ENCODE data around the gene CSF1R. TPM values are rescaled to one million over a fixed set of nuclear protein-coding genes. Genes with fewer than 3 reads are reported as not detected.

CSF1R gene
- total RNA-seq, 3 donors from 2014 or later: 9.0 to 39.0 (median 20.4) TPM

DNA sequence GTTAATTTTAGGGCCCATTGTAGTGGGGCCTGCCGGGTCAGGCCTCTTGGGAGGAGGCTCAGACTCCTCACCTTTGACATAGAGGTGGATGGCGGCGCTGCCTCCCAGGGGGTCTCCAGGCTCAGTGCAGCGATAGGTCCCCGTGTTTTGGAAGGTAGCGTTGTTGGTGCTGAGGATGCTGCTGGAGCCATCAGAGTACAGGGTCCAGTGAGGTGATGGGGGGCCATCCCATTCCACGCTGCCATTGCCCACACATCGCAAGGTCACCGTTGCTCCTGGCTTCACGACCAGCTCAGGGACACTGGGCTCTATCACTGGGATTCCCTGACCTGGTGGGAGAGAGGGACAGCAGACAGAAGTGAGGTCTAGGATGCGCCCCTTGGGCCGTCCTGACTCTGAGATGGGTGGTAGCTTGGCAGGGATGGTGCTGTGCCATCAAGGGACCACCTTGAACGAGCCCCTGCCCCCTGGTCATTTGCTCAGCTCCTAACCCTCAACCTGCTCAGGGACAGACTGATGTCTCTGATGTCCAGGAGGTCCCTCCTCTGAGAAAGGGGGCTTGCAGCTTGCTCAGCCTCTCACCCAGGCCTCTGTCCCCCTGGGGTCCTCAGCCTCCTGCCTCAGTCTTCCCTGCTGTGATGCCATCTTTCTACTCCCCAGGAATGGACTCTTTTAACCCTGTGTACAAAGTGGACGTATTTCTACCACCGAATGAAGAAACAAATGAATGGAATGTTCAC is 5.5 kb downstream of the CSF1R start:
- H3K9me3 ChIP-seq: no peaks in the 10 kb centered on the region
- ATAC-seq (no peak), DNase-seq (peak in 1 of 3 donors; percentile 18)
- no peaks in the 10 kb centered on the region for H3K36me3 ChIP-seq (ENCODE audit: low read depth)
- TF ChIP-seq, protein P1, sequence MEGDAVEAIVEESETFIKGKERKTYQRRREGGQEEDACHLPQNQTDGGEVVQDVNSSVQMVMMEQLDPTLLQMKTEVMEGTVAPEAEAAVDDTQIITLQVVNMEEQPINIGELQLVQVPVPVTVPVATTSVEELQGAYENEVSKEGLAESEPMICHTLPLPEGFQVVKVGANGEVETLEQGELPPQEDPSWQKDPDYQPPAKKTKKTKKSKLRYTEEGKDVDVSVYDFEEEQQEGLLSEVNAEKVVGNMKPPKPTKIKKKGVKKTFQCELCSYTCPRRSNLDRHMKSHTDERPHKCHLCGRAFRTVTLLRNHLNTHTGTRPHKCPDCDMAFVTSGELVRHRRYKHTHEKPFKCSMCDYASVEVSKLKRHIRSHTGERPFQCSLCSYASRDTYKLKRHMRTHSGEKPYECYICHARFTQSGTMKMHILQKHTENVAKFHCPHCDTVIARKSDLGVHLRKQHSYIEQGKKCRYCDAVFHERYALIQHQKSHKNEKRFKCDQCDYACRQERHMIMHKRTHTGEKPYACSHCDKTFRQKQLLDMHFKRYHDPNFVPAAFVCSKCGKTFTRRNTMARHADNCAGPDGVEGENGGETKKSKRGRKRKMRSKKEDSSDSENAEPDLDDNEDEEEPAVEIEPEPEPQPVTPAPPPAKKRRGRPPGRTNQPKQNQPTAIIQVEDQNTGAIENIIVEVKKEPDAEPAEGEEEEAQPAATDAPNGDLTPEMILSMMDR (IDR thresholded peaks at IDR 0.05): no peak
- no peak overlapping the region for H3K4me3 ChIP-seq
- intact Hi-C loops (cut with DNase I, micrococcal nuclease): no loop called here
- H3K4me1 ChIP-seq (ENCODE audit: low read depth): no peaks in the 10 kb centered on the region

DNA sequence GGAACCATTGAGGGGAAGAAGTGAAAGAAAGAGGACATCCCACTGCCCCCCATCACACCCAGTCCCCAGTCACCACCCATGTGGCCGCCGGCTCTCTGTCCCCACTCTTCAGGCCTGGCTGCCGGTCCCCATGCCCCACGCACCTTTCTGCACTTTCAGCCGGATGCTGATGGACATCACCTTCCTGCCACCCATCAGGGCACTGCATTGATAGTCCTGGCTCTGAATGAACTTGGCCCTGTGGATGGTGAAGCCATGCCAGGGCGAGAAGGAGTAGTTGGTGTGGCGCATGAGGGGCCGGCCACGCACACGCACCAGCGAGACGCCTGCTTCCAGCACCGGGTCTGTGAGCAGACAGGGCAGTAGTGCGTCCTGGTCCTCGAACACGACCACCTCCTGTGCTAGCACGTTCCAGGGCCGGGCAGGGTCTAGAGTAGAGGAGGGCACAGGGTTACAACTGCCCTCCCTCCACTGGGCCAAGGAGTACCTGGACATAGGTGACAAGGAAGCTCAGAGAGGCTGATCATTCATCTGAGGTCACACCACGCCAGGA is 6.4 kb downstream of the CSF1R start:
- ATAC-seq (no peak), DNase-seq (no peak)
- no peaks in the 10 kb centered on the region for H3K4me1 ChIP-seq (ENCODE audit: low read depth)
- no peaks in the 10 kb centered on the region for H3K36me3 ChIP-seq (ENCODE audit: low read depth)
- intact Hi-C loops (cut with DNase I, micrococcal nuclease): no loop called here
- no peak overlapping the region for H3K4me3 ChIP-seq
- H3K9me3 ChIP-seq: no peaks in the 10 kb centered on the region
- TF ChIP-seq, protein P1 (IDR thresholded peaks at IDR 0.05): no peak

DNA sequence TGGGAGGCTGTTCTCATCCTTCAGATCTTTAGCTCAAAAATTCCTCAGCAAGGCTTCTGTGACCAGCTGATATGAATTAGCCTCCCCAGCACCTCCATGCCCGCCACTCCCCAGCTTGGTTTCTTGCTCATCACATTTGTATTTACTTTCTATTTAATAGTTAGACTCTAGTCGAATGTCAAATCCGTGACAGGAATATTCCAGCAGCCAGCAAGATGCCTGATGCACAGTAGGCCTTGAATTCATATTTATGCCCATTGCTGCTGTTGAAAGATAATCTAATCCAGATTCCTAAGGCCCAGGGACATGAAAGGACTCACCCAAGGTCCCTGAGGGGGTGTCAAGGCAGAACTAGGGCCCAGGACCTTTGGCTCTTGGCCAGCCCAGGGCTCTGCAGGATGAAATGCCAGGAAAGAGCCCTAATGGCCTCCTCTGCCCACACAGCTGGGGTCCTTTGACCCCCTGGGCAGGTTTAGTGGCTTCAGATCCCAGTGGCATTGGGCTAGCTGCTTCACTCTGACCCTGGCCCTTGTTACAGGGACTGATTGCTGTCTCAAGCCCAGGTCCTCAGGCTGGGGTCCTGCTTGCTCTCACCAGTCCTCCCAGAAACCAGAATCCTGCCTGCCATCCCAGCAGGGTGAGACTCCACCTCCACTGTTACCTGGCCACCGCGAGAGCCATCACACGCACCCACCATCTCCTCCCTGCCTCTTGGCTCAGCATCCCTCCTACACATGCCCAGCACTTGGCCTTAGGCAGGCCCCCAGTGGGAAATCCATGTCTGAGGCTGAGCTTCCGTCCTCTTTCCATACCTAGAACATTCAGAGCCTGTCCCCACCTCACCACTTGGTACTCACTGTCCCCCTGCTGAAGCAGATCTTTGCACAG is 7.3 kb downstream of the CSF1R start:
- DNase-seq: no peak
- intact Hi-C loops (cut with DNase I, micrococcal nuclease): no loop called here
- H3K36me3 ChIP-seq (ENCODE audit: low read depth): no peaks in the 10 kb centered on the region
- no peaks in the 10 kb centered on the region for H3K9me3 ChIP-seq
- no peak for ATAC-seq
- H3K4me1 ChIP-seq (ENCODE audit: low read depth): no peaks in the 10 kb centered on the region
- H3K4me3 ChIP-seq: no peak overlapping the region
- TF ChIP-seq, protein P1 (IDR thresholded peaks at IDR 0.05): no peak

DNA sequence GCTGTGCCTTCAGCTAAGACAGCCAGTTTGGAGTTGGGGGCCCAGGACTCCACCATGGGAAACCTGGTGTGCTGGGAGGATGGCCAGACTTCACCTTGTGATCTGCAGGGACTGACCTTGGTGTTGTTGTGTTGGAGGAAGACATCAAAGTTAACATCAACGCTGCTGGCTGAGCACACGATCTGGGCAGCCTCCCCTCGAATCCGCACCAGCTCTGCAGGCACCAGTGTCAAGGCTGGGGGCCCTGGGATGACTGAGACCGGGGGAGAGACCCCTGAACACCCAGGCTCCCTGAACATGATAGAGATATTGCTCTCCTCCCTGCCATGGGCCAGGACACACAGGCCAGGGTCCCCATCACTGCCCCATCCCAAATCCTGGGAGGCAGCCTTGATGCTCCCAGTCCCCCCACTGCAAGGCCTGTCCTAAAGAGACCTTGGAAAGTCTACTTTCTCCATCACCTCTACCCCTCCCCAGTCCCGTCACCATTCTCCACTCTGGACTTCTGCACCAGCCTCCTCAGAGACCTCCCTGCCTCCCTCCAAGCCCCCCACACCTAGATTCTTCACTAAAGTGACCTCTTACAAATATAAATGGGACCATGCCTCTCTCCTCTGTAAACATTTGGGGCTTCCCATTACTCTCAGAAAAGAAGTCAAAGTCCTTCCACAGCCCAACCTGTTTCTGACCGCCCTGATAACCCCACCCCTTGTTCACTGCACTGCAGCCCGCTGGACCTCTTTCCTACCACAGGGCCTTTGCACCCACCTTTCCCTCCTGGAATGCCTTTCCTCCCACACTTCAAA is 8.2 kb downstream of the CSF1R start:
- peak in 1 of 3 donors; percentile 25 for DNase-seq
- Histone ChIP-seq H3K36me3 (ENCODE audit: low read depth) (no peaks in the 10 kb centered on the region), H3K4me3 (no peak overlapping the region), H3K4me1 (ENCODE audit: low read depth) (no peaks in the 10 kb centered on the region), H3K9me3 (no peaks in the 10 kb centered on the region)
- ATAC-seq: no peak
- intact Hi-C loops (cut with DNase I, micrococcal nuclease): no loop called here
- TF ChIP-seq, protein P1 (IDR thresholded peaks at IDR 0.05): no peak

DNA sequence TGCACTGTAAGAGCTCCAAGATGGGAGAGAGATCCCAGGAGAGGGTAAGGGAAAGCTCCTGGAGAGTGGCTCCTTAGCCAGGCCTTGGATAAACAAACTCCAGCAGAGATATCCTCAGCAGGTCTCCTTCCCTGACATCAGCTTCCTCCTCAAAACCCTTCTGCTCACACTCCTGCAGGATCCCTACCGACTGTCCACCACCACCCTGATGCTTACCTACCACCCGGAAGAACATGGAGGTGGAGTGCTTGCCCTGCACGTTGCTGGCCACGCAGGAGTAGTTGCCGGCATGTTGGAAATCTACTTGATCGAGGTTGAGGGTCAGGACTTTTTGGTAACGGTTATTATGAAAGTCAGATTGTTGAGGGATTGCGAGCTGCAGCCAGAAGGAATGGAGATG is 9.3 kb downstream of the CSF1R start:
- ATAC-seq (no peak), DNase-seq (peak in 1 of 3 donors; percentile 11)
- no peaks in the 10 kb centered on the region for H3K36me3 ChIP-seq (ENCODE audit: low read depth)
- H3K4me1 ChIP-seq (ENCODE audit: low read depth): no peaks in the 10 kb centered on the region
- intact Hi-C loops (cut with DNase I, micrococcal nuclease): no loop called here
- no peak overlapping the region for H3K4me3 ChIP-seq
- H3K9me3 ChIP-seq: no peaks in the 10 kb centered on the region
- TF ChIP-seq, protein P1 (IDR thresholded peaks at IDR 0.05): no peak

All from mucosa of descending colon (tissue), 3 donors.